ENCODE measurements around the gene CHTOP.

Gene CHTOP

GRCh38 chr1:153688736-153689328 lies 55.0 kb downstream of the CHTOP start:
- no peak overlapping the region for H3K4me3 Mint-ChIP-seq
- H3K27ac Mint-ChIP-seq = no peak overlapping the region
- no peak for TF ChIP-seq CTCF (IDR thresholded peaks at IDR 0.05; ENCODE audit: unreplicated experiment in 3 of 3)
- H3K27me3 Mint-ChIP-seq (ENCODE audit: low read depth) = peaks cover 6% of the 10 kb centered on the region
- no peaks in the 10 kb centered on the region for H3K4me1 Mint-ChIP-seq
- peaks cover 22% of the 10 kb centered on the region for H3K36me3 Mint-ChIP-seq (ENCODE audit: low read depth)
- H3K9me3 Mint-ChIP-seq = no peaks in the 10 kb centered on the region

DNA sequence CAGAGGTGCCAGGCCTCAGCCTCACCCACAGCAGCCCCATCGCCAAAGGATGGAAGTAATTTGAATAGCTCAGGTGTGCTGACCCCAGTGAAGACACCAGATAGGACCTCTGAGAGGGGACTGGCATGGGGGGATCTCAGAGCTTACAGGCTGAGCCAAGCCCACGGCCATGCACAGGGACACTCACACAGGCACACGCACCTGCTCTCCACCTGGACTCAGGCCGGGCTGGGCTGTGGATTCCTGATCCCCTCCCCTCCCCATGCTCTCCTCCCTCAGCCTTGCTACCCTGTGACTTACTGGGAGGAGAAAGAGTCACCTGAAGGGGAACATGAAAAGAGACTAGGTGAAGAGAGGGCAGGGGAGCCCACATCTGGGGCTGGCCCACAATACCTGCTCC lies 59.6 kb downstream of the CHTOP start:
- no peaks in the 10 kb centered on the region for H3K9me3 Mint-ChIP-seq
- peaks cover 4% of the 10 kb centered on the region for H3K36me3 Mint-ChIP-seq (ENCODE audit: low read depth)
- TF ChIP-seq CTCF (IDR thresholded peaks at IDR 0.05; ENCODE audit: unreplicated experiment in 3 of 3) = no peak
- no peak overlapping the region for H3K4me3 Mint-ChIP-seq
- no peaks in the 10 kb centered on the region for H3K27me3 Mint-ChIP-seq (ENCODE audit: low read depth)
- H3K27ac Mint-ChIP-seq = peak overlapping the region in 2 of 3 experiments; percentile 51 to 83
- H3K4me1 Mint-ChIP-seq = peaks cover 18% of the 10 kb centered on the region

Measured in nephron (organoid).